GM21447 (cell line): ENCODE data around the gene CSNK1G3.

Experiments used
- ATAC-seq: cut with Tn5 transposase; IDR thresholded peaks from one replicate; pipeline ENCODE4 v1.9.1; 2021; ENCODE audit not compliant: unreplicated experiment

Gene CSNK1G3

GRCh38 chr5:123512611-123513461 lies 859 bp downstream of the CSNK1G3 start:
- ATAC-seq = peak; percentile 30

GRCh38 chr5:123514615-123515355 lies 2.8 kb downstream of the CSNK1G3 start:
- no peak for ATAC-seq

- no peak for ATAC-seq
Measured at GRCh38 chr5:123515904-123516303, 3.9 kb downstream of the CSNK1G3 start.

GRCh38 chr5:123517476-123517875 lies 5.5 kb downstream of the CSNK1G3 start:
- ATAC-seq = no peak

GRCh38 chr5:123518111-123518510 lies 6.1 kb downstream of the CSNK1G3 start:
- ATAC-seq = no peak

- peak; percentile 58 for ATAC-seq
Measured at GRCh38 chr5:123520677-123521247, 8.8 kb downstream of the CSNK1G3 start.

GRCh38 chr5:123524146-123524545 lies 12.2 kb downstream of the CSNK1G3 start:
- ATAC-seq = no peak

- peak; percentile 62 for ATAC-seq
Measured at GRCh38 chr5:123527190-123527589, 15.2 kb downstream of the CSNK1G3 start.

GRCh38 chr5:123528065-123528464 lies 16.1 kb downstream of the CSNK1G3 start:
- ATAC-seq = no peak

GRCh38 chr5:123528878-123529277 lies 16.9 kb downstream of the CSNK1G3 start:
- ATAC-seq = no peak

GRCh38 chr5:123530728-123531127 lies 18.8 kb downstream of the CSNK1G3 start:
- ATAC-seq = no peak

- ATAC-seq = no peak
Measured at GRCh38 chr5:123535648-123536047, 23.7 kb downstream of the CSNK1G3 start.

GRCh38 chr5:123537256-123537655 lies 25.3 kb downstream of the CSNK1G3 start:
- no peak for ATAC-seq

- no peak for ATAC-seq
Measured at GRCh38 chr5:123537845-123538244, 25.9 kb downstream of the CSNK1G3 start.

GRCh38 chr5:123538670-123539459 lies 26.9 kb downstream of the CSNK1G3 start:
- ATAC-seq = no peak

GRCh38 chr5:123540534-123540933 lies 28.6 kb downstream of the CSNK1G3 start:
- no peak for ATAC-seq

GRCh38 chr5:123543438-123543837 lies 31.5 kb downstream of the CSNK1G3 start:
- ATAC-seq = no peak

GRCh38 chr5:123545506-123545905 lies 33.5 kb downstream of the CSNK1G3 start:
- no peak for ATAC-seq

- ATAC-seq = no peak
Measured at GRCh38 chr5:123546657-123547056, 34.7 kb downstream of the CSNK1G3 start.

GRCh38 chr5:123549256-123549904 lies 37.4 kb downstream of the CSNK1G3 start:
- ATAC-seq = peak; percentile 99

- ATAC-seq = no peak
Measured at GRCh38 chr5:123554601-123555000, 42.6 kb downstream of the CSNK1G3 start.
